SK-N-SH treated with all-trans-retinoic acid at 6 μM for 48 hours (cell line): ENCODE measurements around the gene PCGF5.
"Not testable (repeated sequence)": the region's sequence is repeated elsewhere in the genome, so short reads cannot be mapped to it uniquely, and the experiment has no call there.

ENCODE experiments used
- ATAC-seq: fragments of 200-7000 bp; cut with Tn5 transposase; 3 replicates; pipeline ENCODE4 v1.9.1; 2020; ENCODE audit warnings: mild to moderate bottlenecking, moderate library complexity
- ARNTL ChIP-seq: fragments of 450-650 bp; formaldehyde crosslinking; IDR thresholded peaks from 2 replicates; pipeline ENCODE4 v1.5.0; 2020; ENCODE audit warnings: low read depth, mild to moderate bottlenecking, moderate library complexity, borderline replicate concordance
- BACH2 ChIP-seq: fragments of 250-450 bp; sonication (Bioruptor Pico); IDR thresholded peaks from 2 replicates; pipeline ENCODE4 v1.9.0; 2021; ENCODE audit warnings: mild to moderate bottlenecking, borderline replicate concordance
- CSDC2 ChIP-seq: fragments of 250-450 bp; sonication (Bioruptor Pico); IDR thresholded peaks from 2 replicates; pipeline ENCODE4 v1.5.0; 2020; ENCODE audit warnings: mild to moderate bottlenecking, moderate library complexity
- GLIS3 ChIP-seq: fragments of 250-450 bp; sonication (Bioruptor Pico); IDR thresholded peaks from 2 replicates; pipeline ENCODE4 v1.5.0; 2020; ENCODE audit warnings: mild to moderate bottlenecking, moderate library complexity
- OSR1 ChIP-seq: fragments of 250-450 bp; sonication (Bioruptor Pico); IDR thresholded peaks from 2 replicates; pipeline ENCODE4 v1.8.0; 2022; ENCODE audit warnings: moderate library complexity, mild to moderate bottlenecking, inconsistent platforms
- PPARA ChIP-seq: fragments of 250-450 bp; sonication (Bioruptor Pico); IDR thresholded peaks from 2 replicates; pipeline ENCODE4 v1.5.0; 2020; ENCODE audit warnings: mild to moderate bottlenecking, borderline replicate concordance
- SNAI2 ChIP-seq: fragments of 250-450 bp; sonication (Bioruptor Pico); IDR thresholded peaks from 2 replicates; pipeline ENCODE4 v1.5.0; 2020; ENCODE audit warnings: mild to moderate bottlenecking, moderate library complexity
- TCF4 ChIP-seq: fragments of 250-450 bp; sonication (Bioruptor Pico); IDR thresholded peaks from 2 replicates; pipeline ENCODE4 v1.8.0; 2021; ENCODE audit warnings: mild to moderate bottlenecking, moderate library complexity, borderline replicate concordance
- TOX ChIP-seq: fragments of 250-450 bp; sonication (Bioruptor Pico); IDR thresholded peaks from 2 replicates; pipeline ENCODE4 v1.8.0; 2021; ENCODE audit warnings: mild to moderate bottlenecking, moderate library complexity, borderline replicate concordance
- ZFP3 ChIP-seq: fragments of 250-450 bp; sonication (Bioruptor Pico); IDR thresholded peaks from 2 replicates; pipeline ENCODE4 v1.5.0; 2020; ENCODE audit warnings: mild to moderate bottlenecking, moderate library complexity
- ZFP30 ChIP-seq: fragments of 450-650 bp; formaldehyde crosslinking; IDR thresholded peaks from 2 replicates; pipeline ENCODE4 v1.5.0; 2022; ENCODE audit warnings: mild to moderate bottlenecking, moderate library complexity
- ZNF565 ChIP-seq: fragments of 450-650 bp; formaldehyde crosslinking; conservative IDR thresholded peaks from 2 replicates; pipeline ENCODE4 v1.5.0; 2020; ENCODE audit warnings: low read depth, mild to moderate bottlenecking, moderate library complexity
- ZNF70 ChIP-seq: fragments of 450-650 bp; formaldehyde crosslinking; IDR thresholded peaks from 2 replicates; pipeline ENCODE4 v1.5.0; 2020; ENCODE audit warnings: mild to moderate bottlenecking, moderate library complexity
- TF ChIP-seq, protein P1 (sequence below): fragments of 250-450 bp; sonication (Bioruptor Pico); IDR thresholded peaks from 2 replicates; pipeline ENCODE4 v1.5.0; 2020; ENCODE audit warnings: mild to moderate bottlenecking, moderate library complexity
- TF ChIP-seq, protein P2 (sequence below): fragments of 250-450 bp; sonication (Bioruptor Pico); IDR thresholded peaks from 2 replicates; pipeline ENCODE4 v1.8.0; 2020; ENCODE audit warnings: mild to moderate bottlenecking, moderate library complexity, borderline replicate concordance
- TF ChIP-seq, protein P3 (sequence below): fragments of 250-450 bp; sonication (Bioruptor Pico); IDR thresholded peaks from 2 replicates; pipeline ENCODE4 v1.8.0; 2021; ENCODE audit warnings: low read depth, mild to moderate bottlenecking, moderate library complexity, borderline replicate concordance
- TF ChIP-seq, protein P4 (sequence below): fragments of 250-450 bp; sonication (Bioruptor Pico); IDR thresholded peaks from 2 replicates; pipeline ENCODE4 v1.5.1; 2021; ENCODE audit warnings: mild to moderate bottlenecking, moderate library complexity
- TF ChIP-seq, protein P5 (sequence below): fragments of 250-450 bp; sonication (Bioruptor Pico); IDR thresholded peaks from 2 replicates; pipeline ENCODE4 v1.5.1; 2020; ENCODE audit warnings: low read depth, mild to moderate bottlenecking, moderate library complexity

Gene PCGF5

DNA sequence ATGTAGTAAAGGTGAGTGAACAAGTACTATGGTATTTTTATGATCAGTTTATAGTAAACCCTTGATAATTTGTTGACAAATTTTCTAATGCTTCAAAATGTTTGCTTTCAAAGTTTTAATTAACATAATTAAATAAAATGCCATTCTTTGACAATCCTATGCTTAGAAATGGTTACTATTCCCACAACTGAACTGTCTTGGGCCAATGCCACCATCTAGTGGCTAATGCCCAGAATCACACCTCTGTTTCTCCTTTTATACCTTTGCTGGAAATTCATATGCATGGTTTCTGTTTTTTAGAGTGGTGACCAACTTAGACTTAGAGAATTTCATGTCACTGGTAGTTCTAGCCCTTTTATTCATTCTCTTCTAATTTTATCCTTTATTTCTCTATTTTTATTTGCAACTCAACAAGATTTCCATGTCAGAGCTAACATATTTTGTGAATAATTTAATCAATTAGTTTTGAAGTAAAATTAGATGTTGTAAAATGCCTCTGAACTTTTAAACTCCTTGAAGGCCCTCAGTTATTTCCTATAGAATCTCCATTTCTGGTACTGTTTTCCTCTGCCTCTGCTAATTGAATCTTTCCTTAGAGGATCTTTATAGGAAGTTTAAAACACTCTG is 31.1 kb downstream of the PCGF5 start:
- TF ChIP-seq ZFP30 (CRISPR knock-in tag) = no peak
- TF ChIP-seq, protein P1, sequence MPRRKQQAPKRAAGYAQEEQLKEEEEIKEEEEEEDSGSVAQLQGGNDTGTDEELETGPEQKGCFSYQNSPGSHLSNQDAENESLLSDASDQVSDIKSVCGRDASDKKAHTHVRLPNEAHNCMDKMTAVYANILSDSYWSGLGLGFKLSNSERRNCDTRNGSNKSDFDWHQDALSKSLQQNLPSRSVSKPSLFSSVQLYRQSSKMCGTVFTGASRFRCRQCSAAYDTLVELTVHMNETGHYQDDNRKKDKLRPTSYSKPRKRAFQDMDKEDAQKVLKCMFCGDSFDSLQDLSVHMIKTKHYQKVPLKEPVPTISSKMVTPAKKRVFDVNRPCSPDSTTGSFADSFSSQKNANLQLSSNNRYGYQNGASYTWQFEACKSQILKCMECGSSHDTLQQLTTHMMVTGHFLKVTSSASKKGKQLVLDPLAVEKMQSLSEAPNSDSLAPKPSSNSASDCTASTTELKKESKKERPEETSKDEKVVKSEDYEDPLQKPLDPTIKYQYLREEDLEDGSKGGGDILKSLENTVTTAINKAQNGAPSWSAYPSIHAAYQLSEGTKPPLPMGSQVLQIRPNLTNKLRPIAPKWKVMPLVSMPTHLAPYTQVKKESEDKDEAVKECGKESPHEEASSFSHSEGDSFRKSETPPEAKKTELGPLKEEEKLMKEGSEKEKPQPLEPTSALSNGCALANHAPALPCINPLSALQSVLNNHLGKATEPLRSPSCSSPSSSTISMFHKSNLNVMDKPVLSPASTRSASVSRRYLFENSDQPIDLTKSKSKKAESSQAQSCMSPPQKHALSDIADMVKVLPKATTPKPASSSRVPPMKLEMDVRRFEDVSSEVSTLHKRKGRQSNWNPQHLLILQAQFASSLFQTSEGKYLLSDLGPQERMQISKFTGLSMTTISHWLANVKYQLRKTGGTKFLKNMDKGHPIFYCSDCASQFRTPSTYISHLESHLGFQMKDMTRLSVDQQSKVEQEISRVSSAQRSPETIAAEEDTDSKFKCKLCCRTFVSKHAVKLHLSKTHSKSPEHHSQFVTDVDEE (CRISPR knock-in tag) = no peak
- peak; percentile 71; the same call in 2 of the 3 replicates for ATAC-seq

DNA sequence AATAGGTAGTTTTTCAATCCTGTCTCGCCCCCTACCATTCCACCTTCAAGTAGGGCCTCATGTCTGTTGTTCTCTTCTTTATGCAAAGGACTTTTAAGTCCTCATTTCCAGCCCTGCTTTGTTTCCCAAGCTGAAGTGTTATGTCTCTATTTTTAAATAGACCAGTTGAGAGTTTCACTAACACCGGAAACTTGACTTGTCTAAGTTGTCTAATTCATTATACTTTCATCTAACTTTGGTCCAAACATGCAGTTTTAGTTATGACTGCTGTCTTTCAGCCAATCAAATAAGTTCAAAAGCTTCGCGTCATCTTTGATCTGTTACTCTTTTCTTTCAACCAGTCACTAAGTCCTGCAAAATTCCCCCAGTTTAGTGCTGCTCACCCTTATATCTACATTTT is 32.8 kb downstream of the PCGF5 start:
- TF ChIP-seq, protein P2, sequence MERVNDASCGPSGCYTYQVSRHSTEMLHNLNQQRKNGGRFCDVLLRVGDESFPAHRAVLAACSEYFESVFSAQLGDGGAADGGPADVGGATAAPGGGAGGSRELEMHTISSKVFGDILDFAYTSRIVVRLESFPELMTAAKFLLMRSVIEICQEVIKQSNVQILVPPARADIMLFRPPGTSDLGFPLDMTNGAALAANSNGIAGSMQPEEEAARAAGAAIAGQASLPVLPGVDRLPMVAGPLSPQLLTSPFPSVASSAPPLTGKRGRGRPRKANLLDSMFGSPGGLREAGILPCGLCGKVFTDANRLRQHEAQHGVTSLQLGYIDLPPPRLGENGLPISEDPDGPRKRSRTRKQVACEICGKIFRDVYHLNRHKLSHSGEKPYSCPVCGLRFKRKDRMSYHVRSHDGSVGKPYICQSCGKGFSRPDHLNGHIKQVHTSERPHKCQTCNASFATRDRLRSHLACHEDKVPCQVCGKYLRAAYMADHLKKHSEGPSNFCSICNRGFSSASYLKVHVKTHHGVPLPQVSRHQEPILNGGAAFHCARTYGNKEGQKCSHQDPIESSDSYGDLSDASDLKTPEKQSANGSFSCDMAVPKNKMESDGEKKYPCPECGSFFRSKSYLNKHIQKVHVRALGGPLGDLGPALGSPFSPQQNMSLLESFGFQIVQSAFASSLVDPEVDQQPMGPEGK (CRISPR knock-in tag) = no peak
- no peak for TF ChIP-seq GLIS3 (CRISPR knock-in tag)
- no peak for TF ChIP-seq ZNF70 (CRISPR knock-in tag)

DNA sequence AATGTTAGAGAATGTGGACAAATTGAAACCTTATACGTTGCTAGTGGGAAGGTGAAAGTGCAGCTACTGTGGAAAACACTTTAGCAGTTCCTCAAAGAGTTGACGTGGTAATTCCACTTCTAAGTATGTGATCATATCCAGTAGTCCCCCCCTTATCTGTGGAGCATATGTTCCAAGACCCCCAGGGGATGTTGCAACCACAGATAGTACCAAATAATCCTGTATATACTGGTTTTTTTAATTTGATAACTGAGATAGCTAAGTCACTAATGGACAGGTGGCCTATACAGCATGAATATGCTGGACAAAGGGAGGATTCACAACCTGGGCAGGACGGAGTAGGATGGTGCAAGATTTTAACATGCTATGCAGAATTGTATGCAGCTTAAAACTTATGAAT is 36.8 kb downstream of the PCGF5 start:
- TF ChIP-seq SNAI2 (CRISPR knock-in tag) (no peak), BACH2 (CRISPR knock-in tag) (no peak), TCF4 (CRISPR knock-in tag) (peak; percentile 78; the same call in 1 of the 2 replicates), ARNTL (no peak), ZNF565 (no peak)
- ATAC-seq = no peak

More for the DNA sequence above, 32.8 kb downstream of the PCGF5 start:
- no peak for ATAC-seq

DNA sequence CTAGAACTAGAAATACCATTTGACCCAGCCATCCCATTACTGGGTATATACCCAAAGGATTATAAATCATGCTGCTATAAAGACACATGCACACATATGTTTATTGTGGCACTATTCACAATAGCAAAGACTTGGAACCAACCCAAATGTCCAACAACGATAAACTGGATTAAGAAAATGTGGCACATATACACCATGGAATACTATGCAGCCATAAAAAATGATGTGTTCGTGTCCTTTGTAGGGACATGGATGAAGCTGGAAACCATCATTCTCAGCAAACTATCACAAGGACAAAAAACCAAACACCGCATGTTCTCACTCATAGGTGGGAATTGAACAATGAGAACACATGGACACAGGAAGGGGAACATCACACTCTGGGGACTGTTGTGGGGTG is 40.0 kb downstream of the PCGF5 start:
- not testable (repeated sequence) for ATAC-seq

DNA sequence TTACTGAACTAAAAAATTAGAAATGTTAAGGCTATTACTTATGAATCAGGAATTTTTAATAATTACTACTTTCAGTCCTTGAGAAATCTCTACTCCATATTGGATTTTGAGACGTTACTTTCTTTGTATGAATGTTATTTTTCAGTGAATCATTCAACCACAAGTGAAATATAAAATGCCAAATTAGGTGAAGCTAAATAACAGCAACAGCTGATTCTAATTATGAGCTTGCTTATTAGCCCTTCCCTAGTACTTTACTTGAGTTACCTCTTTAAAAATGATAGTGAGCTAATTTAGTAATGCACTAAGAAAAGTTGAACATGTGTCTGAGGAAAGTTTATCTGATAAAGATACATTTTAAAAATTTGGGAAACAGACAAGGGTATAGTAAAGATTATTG is 51.4 kb downstream of the PCGF5 start:
- peak; percentile 53 for ATAC-seq

DNA sequence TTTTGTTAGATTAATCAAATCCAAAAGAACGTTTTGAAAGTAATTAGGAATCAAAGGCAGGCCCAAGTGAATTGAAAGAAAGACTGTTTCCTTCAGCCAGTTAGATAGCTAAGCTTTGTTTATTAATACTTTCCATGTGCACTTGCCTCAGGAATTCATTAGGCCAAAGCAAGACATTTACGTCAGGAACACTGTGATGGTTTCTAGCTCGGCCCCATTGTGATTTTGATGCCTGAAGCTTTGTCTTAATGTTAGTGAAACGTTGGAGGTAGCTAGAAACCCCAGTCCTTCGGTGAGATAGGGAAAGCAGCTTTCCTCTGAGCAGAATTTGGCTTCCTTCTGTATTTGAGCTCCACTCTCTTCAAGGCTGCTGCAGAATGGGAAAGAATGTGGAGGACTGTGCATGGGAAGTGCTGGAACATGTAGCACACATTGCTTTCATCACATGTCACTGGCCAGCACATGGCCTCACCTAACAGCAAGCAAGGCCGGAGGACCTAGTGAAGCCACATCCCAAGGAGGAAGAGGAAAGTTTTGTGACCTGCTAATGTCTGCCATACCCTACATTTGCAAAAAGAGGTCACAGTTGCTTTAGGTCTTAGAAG is 64.1 kb downstream of the PCGF5 start:
- no peak for ATAC-seq
- TF ChIP-seq GLIS3 (CRISPR knock-in tag) (no peak), ZNF565 (no peak), ZFP3 (CRISPR knock-in tag) (no peak), ZNF70 (CRISPR knock-in tag) (no peak), ZFP30 (CRISPR knock-in tag) (no peak), CSDC2 (CRISPR knock-in tag) (no peak)
- TF ChIP-seq, protein P1 (CRISPR knock-in tag) = no peak
- TF ChIP-seq, protein P3, sequence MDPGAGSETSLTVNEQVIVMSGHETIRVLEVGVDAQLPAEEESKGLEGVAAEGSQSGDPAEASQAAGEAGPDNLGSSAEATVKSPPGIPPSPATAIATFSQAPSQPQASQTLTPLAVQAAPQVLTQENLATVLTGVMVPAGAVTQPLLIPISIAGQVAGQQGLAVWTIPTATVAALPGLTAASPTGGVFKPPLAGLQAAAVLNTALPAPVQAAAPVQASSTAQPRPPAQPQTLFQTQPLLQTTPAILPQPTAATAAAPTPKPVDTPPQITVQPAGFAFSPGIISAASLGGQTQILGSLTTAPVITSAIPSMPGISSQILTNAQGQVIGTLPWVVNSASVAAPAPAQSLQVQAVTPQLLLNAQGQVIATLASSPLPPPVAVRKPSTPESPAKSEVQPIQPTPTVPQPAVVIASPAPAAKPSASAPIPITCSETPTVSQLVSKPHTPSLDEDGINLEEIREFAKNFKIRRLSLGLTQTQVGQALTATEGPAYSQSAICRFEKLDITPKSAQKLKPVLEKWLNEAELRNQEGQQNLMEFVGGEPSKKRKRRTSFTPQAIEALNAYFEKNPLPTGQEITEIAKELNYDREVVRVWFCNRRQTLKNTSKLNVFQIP (CRISPR knock-in tag) = no peak

More for the DNA sequence above, 51.4 kb downstream of the PCGF5 start:
- TF ChIP-seq ZFP3 (CRISPR knock-in tag) (no peak), ARNTL (no peak), PPARA (CRISPR knock-in tag) (no peak), CSDC2 (CRISPR knock-in tag) (no peak), OSR1 (CRISPR knock-in tag) (no peak), TOX (CRISPR knock-in tag) (no peak), ZNF70 (CRISPR knock-in tag) (no peak)
- TF ChIP-seq, protein P4, sequence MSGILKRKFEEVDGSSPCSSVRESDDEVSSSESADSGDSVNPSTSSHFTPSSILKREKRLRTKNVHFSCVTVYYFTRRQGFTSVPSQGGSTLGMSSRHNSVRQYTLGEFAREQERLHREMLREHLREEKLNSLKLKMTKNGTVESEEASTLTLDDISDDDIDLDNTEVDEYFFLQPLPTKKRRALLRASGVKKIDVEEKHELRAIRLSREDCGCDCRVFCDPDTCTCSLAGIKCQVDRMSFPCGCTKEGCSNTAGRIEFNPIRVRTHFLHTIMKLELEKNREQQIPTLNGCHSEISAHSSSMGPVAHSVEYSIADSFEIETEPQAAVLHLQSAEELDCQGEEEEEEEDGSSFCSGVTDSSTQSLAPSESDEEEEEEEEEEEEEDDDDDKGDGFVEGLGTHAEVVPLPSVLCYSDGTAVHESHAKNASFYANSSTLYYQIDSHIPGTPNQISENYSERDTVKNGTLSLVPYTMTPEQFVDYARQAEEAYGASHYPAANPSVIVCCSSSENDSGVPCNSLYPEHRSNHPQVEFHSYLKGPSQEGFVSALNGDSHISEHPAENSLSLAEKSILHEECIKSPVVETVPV = no peak
- TF ChIP-seq, protein P5, sequence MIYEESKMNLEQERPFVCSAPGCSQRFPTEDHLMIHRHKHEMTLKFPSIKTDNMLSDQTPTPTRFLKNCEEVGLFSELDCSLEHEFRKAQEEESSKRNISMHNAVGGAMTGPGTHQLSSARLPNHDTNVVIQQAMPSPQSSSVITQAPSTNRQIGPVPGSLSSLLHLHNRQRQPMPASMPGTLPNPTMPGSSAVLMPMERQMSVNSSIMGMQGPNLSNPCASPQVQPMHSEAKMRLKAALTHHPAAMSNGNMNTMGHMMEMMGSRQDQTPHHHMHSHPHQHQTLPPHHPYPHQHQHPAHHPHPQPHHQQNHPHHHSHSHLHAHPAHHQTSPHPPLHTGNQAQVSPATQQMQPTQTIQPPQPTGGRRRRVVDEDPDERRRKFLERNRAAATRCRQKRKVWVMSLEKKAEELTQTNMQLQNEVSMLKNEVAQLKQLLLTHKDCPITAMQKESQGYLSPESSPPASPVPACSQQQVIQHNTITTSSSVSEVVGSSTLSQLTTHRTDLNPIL = no peak
